GM21825 (cell line): ENCODE data around the gene OR2T11.
A peak's percentile ranks its signal among the peaks of the same experiment; 100 is the strongest.
"Not testable (repeated sequence)": the region's sequence is repeated elsewhere in the genome, so short reads cannot be mapped to it uniquely, and the experiment has no call there.

Experiments
- ATAC-seq: cut with Tn5 transposase; IDR thresholded peaks from one replicate; pipeline ENCODE4 v1.9.1; 2021; ENCODE audit warnings: mild to moderate bottlenecking, moderate library complexity; ENCODE audit not compliant: unreplicated experiment

OR2T11 gene

GRCh38 chr1:248621770-248622169 lies 13.1 kb downstream of the OR2T11 start:
- ATAC-seq, result no peak

DNA sequence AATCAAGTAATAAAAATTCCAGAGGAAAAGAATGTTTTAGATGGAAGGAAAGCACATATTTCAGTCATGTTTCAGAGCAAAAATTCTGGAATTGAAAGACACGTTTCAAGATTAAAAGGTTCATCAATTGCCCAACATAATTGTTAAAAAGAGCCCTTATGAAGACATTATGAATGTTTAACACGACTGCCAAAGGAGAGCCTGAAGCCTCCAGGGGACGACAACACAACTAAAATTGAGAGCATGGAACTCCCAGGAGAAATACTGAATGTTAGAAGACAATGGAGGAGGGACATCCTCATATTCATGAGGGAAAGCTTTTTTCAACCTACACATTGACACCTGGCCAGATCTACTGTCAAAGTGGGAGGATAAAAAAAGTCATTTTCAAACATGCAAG lies 16.0 kb downstream of the OR2T11 start:
- no peak for ATAC-seq

- ATAC-seq, result no peak
These were observed 16.8 kb downstream of the OR2T11 start for GRCh38 chr1:248618119-248618518.

DNA sequence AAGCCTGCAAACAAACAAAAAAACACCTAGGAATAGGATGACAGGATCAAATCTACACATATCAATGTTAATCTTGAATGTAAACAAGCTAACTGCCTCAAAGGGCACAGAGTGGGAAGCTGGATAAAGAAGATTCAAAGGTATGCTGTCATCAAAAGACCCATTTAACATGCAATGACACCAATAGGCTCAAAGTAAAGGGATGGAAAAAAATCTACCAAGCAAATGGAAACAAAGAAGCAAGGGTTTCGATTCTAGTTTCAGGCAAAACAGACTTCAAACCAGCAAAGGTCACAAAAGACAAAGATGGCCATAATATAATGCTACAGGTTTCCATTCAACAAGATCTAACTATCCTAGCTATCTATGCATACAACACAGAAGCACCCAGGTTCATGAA lies 21.1 kb downstream of the OR2T11 start:
- ATAC-seq, result peak; percentile 43

DNA sequence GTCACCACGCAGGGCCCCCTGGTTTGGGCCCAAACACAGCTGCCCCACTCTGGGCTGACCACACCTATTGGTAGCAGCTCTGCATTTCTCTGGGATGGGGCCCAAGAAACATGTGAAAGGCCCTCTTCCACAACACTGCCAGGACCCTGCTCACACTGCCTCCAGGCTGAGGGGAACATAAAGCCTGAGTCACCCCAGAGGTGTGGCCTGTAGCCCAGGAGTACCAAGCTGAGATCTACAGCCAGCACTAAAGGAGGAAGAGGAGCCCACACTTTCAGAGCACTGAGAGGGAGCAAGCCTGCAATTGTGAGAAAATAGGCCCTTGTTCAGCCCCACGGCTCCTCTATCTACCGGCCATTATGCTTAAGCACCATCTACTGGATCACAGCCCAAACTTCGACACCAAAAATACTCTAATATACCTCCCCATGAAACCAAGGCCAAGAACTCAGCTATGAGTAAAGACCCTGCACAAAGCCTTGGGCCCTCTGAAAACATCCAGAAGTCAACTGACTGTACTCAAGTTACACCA lies 22.9 kb downstream of the OR2T11 start:
- ATAC-seq, result no peak

- no peak for ATAC-seq
These were observed 24.6 kb downstream of the OR2T11 start for GRCh38 chr1:248610301-248610700.

DNA sequence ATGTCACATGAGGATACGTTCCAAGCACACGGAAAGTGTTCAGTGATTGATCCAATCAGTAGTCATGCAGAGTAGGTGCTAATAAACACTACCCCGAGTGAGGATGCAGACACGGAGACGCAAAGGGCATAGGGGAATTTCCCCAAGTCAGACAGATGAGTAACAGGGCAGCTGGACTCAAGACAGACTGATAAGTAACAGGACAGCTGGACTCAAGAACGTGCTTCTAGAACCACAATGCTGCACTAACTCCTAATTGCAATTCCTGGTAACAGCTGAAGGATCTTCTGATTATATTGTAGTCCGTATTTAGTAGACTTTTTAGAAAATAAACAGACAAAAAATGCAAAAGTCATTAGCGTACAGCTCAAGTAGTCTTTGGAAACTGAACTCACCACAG lies 35.5 kb downstream of the OR2T11 start:
- no peak for ATAC-seq

- no peak for ATAC-seq
These were observed 37.3 kb downstream of the OR2T11 start, which contains the start of gene OR2T10 for GRCh38 chr1:248597589-248597988. Gene OR2T10 (minus strand): TSS chr1:248597700. CDS start chr1:248593768, 3,932 bp downstream.

DNA sequence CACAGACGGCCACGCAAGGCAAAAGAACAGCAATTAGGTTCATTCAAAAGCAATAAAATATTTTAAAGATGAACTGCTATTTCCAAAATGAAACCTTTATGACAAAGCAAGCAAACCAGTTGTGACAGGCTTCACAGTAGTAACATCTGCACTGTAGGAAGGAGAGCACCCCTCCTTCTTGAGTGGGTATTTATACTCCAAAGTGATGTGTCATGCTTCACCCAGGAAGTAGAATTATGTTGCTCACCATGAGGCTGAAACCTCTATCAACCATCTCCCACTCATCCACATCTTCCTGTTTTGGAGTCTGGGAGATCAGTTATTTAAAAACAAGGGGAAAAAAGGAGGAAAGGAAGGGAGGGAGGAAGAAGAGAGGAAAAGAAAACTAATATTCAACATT lies 38.3 kb downstream of the OR2T11 start:
- no peak for ATAC-seq

- no peak for ATAC-seq
These were observed 41.7 kb downstream of the OR2T11 start for GRCh38 chr1:248593226-248593625.

DNA sequence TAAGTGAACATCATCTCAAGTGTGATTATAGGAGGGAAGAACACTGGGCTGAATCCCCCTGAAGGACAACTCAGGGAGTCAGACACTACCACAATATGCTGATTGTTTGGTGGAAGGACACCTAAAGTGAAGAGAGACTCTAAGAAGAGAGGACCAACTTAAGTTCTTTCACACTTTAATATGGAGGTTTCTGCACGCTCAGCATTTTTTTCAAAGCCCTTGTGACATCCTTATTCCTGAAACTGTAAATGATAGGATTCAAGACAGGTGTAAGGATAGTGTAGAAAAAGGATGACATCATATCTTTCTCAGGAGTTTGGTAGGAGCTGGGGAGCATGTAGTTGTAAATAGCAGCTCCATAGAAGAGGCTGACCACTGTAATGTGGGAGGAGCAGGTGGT lies 42.2 kb downstream of the OR2T11 start:
- no peak for ATAC-seq

- ATAC-seq, result no peak
These were observed 44.8 kb downstream of the OR2T11 start for GRCh38 chr1:248590055-248590454.

- ATAC-seq, result no peak
These were observed 45.6 kb downstream of the OR2T11 start for GRCh38 chr1:248589334-248589733.

DNA sequence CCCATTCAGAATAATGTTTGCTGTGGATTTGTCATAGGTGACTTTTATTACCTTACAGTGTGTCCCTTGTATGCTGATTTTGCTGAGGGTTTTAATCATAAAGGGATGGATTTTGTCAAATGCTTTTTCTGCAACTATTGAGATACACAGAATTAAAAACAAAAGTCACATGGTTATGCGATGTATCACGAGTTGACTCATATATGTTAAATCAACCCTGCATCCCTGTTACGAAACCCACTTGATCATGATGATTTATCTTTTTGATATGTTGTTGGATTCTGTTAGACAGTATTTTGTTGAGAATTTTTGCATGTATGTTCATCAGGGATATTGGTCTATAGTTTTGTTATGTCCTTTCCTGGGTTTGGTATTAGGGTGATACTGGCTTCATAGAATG lies 49.6 kb downstream of the OR2T11 start:
- ATAC-seq, result no peak

GRCh38 chr1:248576260-248576980 lies 58.5 kb downstream of the OR2T11 start:
- ATAC-seq, result no peak

DNA sequence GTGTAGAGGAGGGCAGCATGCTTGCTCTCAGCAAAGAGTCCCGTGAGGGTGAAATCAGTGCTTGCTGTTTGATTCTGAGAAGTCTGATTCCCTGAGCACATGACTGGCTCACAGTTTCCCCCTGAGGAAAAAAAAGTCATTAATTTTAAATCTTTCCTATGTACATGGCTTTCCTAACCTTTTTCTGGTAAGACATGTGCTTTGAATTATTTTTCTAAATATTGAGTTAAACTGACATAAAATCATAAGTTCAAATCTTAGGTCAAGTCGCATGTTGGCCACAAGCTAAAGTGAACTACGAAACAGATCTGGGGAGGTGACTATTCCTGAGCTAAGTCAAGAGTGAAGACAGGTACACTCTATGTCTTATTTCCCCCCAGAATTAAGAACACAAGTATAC lies 60.2 kb downstream of the OR2T11 start, which contains the start of gene OR2T34:
TSS of gene OR2T34 (minus strand) at position 101 of the 400 bp plus-strand sequence. CDS start at position 101, 0 bp downstream.
- ATAC-seq, result not testable (repeated sequence)

DNA sequence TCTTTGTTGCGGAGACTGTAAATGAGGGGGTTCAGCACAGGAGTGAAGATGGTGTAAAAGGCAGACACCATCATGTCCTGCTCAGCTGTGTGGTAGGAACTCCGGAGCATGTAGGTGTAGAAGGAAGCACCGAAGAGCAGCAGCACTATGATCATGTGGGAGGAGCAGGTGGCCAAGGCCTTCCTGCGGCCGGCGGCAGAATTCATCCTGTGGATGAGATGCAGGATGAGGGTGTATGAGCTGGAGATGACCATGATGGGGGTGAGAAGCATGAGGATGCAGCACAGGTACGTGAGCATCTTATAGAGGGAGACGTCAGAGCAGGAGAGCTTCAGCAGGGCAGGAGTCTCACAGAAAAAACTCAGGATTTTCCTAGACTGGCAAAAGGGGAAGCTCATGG lies 61.0 kb downstream of the OR2T11 start:
- ATAC-seq, result not testable (repeated sequence)
